Stimulated activated naive CD4-positive, alpha-beta T cell treated with Interleukin-2 at 50 U/mL for 16 hours (primary cell): ENCODE measurements around the gene TAS2R30.

Source experiments
- DNase-seq: peaks from one replicate; lab custom pipeline; 2025; lab: John Stamatoyannopoulos, UW

TAS2R30 gene, protein sequence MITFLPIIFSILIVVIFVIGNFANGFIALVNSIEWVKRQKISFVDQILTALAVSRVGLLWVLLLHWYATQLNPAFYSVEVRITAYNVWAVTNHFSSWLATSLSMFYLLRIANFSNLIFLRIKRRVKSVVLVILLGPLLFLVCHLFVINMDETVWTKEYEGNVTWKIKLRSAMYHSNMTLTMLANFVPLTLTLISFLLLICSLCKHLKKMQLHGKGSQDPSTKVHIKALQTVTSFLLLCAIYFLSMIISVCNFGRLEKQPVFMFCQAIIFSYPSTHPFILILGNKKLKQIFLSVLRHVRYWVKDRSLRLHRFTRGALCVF

GRCh38 chr12:11134305-11134704, at the start of gene TAS2R30:
TAS2R30 (minus strand) TSS chr12:11134644; CDS start chr12:11134244, 400 bp downstream.
- DNase-seq = no peak

DNA sequence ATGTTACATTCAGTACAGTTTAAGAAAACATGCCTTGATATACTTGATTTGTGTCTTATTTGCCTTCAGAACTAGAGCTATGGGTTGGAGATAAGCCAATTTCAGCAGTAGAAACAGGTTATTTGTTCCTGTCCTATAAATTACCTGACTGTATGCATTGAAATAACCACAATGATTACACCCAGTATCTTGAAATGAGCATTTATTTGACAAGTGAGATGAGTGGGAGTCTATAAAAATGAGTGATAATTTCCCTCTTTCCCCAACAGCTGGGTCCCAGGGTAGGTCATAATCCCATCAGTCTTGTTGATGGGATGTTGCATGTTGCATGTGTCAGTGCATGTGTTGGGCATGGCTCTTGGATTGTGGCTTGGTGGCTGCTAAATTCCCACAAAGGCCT, 48.6 kb upstream of the TAS2R30 start:
- no peak for DNase-seq

GRCh38 chr12:11182529-11182928, 48.1 kb upstream of the TAS2R30 start:
- DNase-seq = no peak

GRCh38 chr12:11178250-11178649, 43.8 kb upstream of the TAS2R30 start:
- DNase-seq = no peak

DNA sequence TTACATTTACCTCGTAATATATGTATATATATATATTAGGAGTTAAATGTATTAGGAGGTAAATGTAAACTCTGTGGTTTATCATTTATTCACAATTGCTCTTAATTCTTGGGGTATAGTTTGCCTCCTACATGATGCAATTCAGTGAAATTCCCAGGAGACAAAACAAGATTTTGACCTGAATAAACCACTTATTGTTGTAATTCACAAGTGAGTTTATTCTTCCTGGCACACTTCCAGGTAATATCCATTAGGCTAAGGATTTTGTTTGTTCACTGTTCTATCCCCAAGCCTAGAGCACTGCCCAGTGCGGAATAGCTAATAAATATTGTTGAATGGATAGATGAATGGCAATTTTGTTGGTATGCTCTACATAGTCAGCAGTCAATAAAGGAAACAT, 39.6 kb upstream of the TAS2R30 start:
- no peak for DNase-seq

GRCh38 chr12:11171969-11172675, 37.7 kb upstream of the TAS2R30 start:
- DNase-seq = no peak

- DNase-seq = peak; percentile 86
Measured at GRCh38 chr12:11171145-11171968, 36.9 kb upstream of the TAS2R30 start, which contains the start of gene SMIM10L1. SMIM10L1 (plus strand) TSS chr12:11171194; CDS start chr12:11171357, 163 bp downstream.

DNA sequence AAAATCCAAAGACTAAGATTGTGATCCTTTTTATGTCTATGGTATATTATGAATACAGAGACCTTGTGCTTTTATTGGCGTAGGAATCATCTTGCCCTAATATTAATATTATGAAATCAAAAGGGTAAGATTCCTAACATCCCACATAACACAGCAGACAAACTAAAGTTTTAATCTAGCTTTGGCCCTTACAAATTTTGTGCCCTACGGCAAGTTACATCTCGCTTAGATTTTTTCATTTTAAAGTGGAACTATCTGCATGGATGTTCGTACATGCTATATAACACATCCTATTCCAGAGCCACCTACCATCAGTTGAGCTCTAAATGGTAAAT, 36.3 kb upstream of the TAS2R30 start:
- DNase-seq = no peak

- no peak for DNase-seq
Measured at GRCh38 chr12:11166300-11166699, 31.9 kb upstream of the TAS2R30 start.

GRCh38 chr12:11164384-11164783, 29.9 kb upstream of the TAS2R30 start:
- DNase-seq = no peak

- DNase-seq = no peak
Measured at GRCh38 chr12:11162502-11162901, 28.1 kb upstream of the TAS2R30 start.

GRCh38 chr12:11158885-11159444, 24.5 kb upstream of the TAS2R30 start:
- DNase-seq = no peak

DNA sequence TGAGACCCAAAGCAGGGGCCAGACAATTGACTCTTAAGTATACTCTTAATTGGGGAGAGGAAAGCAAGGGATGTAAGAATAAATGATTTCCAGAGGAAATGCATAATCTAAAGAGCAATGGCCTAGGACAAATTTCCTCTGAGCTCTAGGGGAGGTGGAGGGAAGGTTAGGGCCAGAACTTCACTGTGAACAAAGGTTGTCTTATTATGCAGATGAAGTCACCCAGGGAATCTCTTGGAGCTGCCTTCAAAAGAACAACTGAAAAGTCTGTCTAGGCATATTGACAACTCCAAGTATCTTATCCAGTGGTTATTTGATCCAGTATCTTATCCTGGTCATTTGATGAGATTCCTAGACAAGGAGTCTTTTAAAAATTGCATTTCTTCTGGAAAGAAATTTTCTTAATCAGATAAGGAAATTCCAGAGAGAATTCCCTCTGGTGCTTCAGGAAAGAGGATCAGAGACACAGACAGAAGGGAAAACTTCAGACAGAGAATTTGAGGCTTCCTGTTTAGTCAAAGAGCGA, 20.0 kb upstream of the TAS2R30 start:
- DNase-seq = no peak

- no peak for DNase-seq
Measured at GRCh38 chr12:11152725-11153124, 18.3 kb upstream of the TAS2R30 start.

DNA sequence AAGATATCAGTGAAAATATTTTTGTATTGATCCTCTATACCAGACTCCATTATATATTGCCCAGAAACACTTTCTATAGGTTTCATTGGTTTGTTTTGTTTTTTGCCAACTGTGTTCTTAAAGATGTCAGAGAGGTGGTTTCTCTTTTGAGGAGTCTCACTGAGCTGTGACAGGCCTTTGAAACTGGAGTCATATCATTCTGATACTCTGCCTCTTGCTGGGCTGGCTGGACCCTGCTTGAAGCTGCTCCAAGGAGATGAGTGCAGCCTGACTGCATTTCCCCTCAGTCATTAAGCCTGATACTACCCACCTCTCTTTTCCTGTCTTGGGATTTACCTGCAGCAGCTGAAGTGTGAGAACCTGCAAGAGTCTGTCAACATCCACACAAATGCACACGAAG, 16.4 kb upstream of the TAS2R30 start:
- no peak for DNase-seq

DNA sequence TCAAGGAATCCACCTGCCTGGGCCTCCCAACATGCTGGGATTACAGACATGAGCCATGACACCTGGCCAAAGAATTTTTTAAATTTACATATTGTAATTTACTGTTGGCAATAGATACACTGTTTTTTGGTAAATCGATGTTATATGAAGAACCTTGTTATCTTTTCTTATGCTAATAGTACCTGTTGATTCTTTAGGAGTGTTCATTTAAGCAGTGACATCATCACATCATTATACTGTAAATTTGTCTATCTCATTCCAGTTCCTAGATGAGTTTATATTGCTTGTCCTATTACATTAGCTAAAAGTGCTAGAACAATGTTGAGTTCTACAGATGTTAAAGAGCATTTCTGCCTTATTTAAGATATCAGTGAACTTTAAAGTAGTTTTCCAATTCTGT, 13.0 kb upstream of the TAS2R30 start:
- no peak for DNase-seq

GRCh38 chr12:11144297-11144696, 9.9 kb upstream of the TAS2R30 start:
- DNase-seq = no peak

- DNase-seq = no peak
Measured at GRCh38 chr12:11143352-11143751, 8.9 kb upstream of the TAS2R30 start.

DNA sequence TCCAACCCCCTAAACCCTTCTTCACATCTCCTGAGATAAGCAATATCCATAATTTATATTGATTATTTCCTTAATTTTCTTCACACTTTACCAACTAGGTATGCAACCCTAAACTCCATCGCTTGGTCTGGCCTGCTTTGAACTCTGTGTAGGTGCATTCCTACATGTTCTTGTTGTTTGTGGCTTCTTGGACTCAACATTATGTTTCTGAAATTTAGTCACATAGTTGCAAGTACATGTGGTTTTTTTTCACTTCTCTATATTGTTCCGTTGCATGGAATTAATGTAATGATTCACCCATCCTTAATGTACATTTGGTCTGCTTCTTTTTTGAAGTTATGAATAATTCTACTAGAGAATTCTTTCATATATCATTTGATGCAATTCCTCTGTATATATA, 1.6 kb upstream of the TAS2R30 start:
- no peak for DNase-seq

GRCh38 chr12:11133816-11134215, 628 bp downstream of the TAS2R30 start:
- DNase-seq = no peak

DNA sequence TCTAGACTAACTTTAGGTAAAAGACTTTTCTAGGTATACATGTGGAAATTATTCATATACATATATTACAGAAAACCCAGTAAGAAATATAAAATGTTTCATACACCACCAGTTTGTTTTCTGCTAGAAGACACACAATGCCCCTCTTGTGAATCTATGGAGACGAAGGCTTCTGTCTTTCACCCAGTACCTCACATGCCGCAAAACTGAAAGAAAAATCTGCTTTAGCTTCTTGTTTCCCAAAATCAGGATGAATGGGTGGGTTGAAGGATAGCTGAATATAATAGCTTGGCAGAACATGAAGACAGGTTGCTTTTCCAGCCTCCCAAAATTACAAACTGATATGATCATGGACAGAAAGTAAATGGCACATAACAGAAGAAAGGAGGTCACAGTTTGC, 1.3 kb downstream of the TAS2R30 start:
- DNase-seq = no peak

- no peak for DNase-seq
Measured at GRCh38 chr12:11130999-11131398, 3.4 kb downstream of the TAS2R30 start.
